NCI-H2107 treated with DMSO at 0.1 percent for 48 hours (cell line): ENCODE results near the gene FAM227B.
"Not testable (repeated sequence)": the region's sequence is repeated elsewhere in the genome, so short reads cannot be mapped to it uniquely, and the experiment has no call there.

Experiments used
- DNase-seq: peaks from one replicate; lab custom pipeline; 2025; ENCODE audit not compliant: unreplicated experiment; lab: John Stamatoyannopoulos, UW

FAM227B gene

GRCh38 chr15:49495993-49496753, 124.4 kb downstream of the FAM227B start:
- no peak for DNase-seq

GRCh38 chr15:49494842-49495241, 125.8 kb downstream of the FAM227B start:
- DNase-seq, result no peak

GRCh38 chr15:49492830-49493229, 127.8 kb downstream of the FAM227B start:
- DNase-seq, result no peak

GRCh38 chr15:49492151-49492550, 128.5 kb downstream of the FAM227B start:
- DNase-seq, result no peak

- DNase-seq, result no peak
These were observed 129.7 kb downstream of the FAM227B start for GRCh38 chr15:49490966-49491365.

GRCh38 chr15:49485401-49485800, 135.2 kb downstream of the FAM227B start:
- DNase-seq, result not testable (repeated sequence)

- not testable (repeated sequence) for DNase-seq
These were observed 141.6 kb downstream of the FAM227B start for GRCh38 chr15:49478982-49479381.

- not testable (repeated sequence) for DNase-seq
These were observed 142.6 kb downstream of the FAM227B start for GRCh38 chr15:49478021-49478420.

GRCh38 chr15:49473031-49473430, 147.6 kb downstream of the FAM227B start:
- no peak for DNase-seq

- no peak for DNase-seq
These were observed 148.3 kb downstream of the FAM227B start for GRCh38 chr15:49472338-49472737.

GRCh38 chr15:49471733-49472132, 148.9 kb downstream of the FAM227B start:
- DNase-seq, result no peak

- not testable (repeated sequence) for DNase-seq
These were observed 149.4 kb downstream of the FAM227B start for GRCh38 chr15:49471248-49471647.

GRCh38 chr15:49468481-49468839, 152.2 kb downstream of the FAM227B start:
- DNase-seq, result no peak

- DNase-seq, result no peak
These were observed 152.7 kb downstream of the FAM227B start for GRCh38 chr15:49467746-49468480.

GRCh38 chr15:49466119-49466518, 154.5 kb downstream of the FAM227B start:
- no peak for DNase-seq

GRCh38 chr15:49464522-49464921, 156.1 kb downstream of the FAM227B start:
- DNase-seq, result no peak

- DNase-seq, result no peak
These were observed 158.3 kb downstream of the FAM227B start for GRCh38 chr15:49462232-49462844.

GRCh38 chr15:49460411-49460941, 160.1 kb downstream of the FAM227B start:
- DNase-seq, result no peak

- DNase-seq, result no peak
These were observed 162.5 kb downstream of the FAM227B start for GRCh38 chr15:49458145-49458544.

GRCh38 chr15:49456166-49456565, 164.5 kb downstream of the FAM227B start:
- DNase-seq, result no peak

- DNase-seq, result no peak
These were observed 168.0 kb downstream of the FAM227B start for GRCh38 chr15:49452595-49452994.

- no peak for DNase-seq
These were observed 178.8 kb downstream of the FAM227B start for GRCh38 chr15:49441816-49442215.
